Mesodermal cell (in vitro differentiated cells): Measurements from ENCODE around the gene C3orf80. TPM values are rescaled to one million over a fixed set of nuclear protein-coding genes. Genes with fewer than 3 reads are reported as not detected.
"Not testable (repeated sequence)": the region's sequence is repeated elsewhere in the genome, so short reads cannot be mapped to it uniquely, and the experiment has no call there.

Source experiments
- H3K27ac ChIP-seq: 2 replicates; pipeline ENCODE4 v1.7.0; 2013; ENCODE audit warnings: mild to moderate bottlenecking, low read depth, low read length, moderate library complexity; ENCODE audit not compliant: severe bottlenecking
- H3K36me3 ChIP-seq: 2 replicates; pipeline ENCODE4 v1.7.1; 2013; ENCODE audit warnings: mild to moderate bottlenecking, low read length, moderate library complexity; ENCODE audit not compliant: control insufficient read depth, insufficient read depth
- H3K4me1 ChIP-seq: one replicate; pipeline ENCODE4 v1.7.1; 2013; ENCODE audit warnings: mild to moderate bottlenecking, low read length; ENCODE audit not compliant: insufficient read depth, control insufficient read depth, poor library complexity, severe bottlenecking
- H3K4me3 ChIP-seq: 2 replicates; pipeline ENCODE4 v1.7.0; 2013; ENCODE audit warnings: low read length, control low read depth, mild to moderate bottlenecking; ENCODE audit not compliant: insufficient read depth, poor library complexity, severe bottlenecking; ENCODE audit errors: extremely low read depth
- H3K9me3 ChIP-seq: 2 replicates; pipeline ENCODE4 v1.7.1; 2013; ENCODE audit warnings: mild to moderate bottlenecking, low read length, moderate library complexity; ENCODE audit not compliant: control insufficient read depth
- WGBS, 2 experiments: methylation state at CpG; one replicate each; pipeline ENCODE4 v1.1.5; 2013; ENCODE audit warnings: missing lambda C conversion rate in 2 of 2; ENCODE audit not compliant: insufficient coverage in 2 of 2; 5-methylcytosine and 5-hydroxymethylcytosine counted together
- polyA plus RNA-seq, 2 experiments: library from polyadenylated mRNA; stranded (reverse); fragments of 50-300 nt; gene quantifications; one replicate each; pipeline ENCODE4 v1.2.3, GENCODE V29; 2013

C3orf80 gene
- polyA plus RNA-seq (2013, experiment 1 of 2): 0.26 TPM
- 0.25 TPM for polyA plus RNA-seq (2013, experiment 2 of 2)

GRCh38 chr3:160225176-160226025, at the start of gene C3orf80:
C3orf80 (plus strand) TSS chr3:160225422; CDS start chr3:160225636, 214 bp downstream.
- Histone ChIP-seq H3K27ac (no peak within 1 kb of the TSS), H3K4me3 (peak within 1 kb of the TSS; percentile 45), H3K36me3 (no peaks in the 10 kb centered on the region), H3K9me3 (no peaks in the 10 kb centered on the region), H3K4me1 (peaks cover 4% of the 10 kb centered on the region)
- WGBS, 2 experiments: 0% methylated on average over 75 to 83 of the region's 104 CpGs

GRCh38 chr3:160176923-160177322, 48.3 kb upstream of the C3orf80 start:
- no peak overlapping the region for H3K4me3 ChIP-seq
- no peaks in the 10 kb centered on the region for H3K9me3 ChIP-seq

GRCh38 chr3:160178661-160179060, 46.6 kb upstream of the C3orf80 start:
- H3K36me3 ChIP-seq: not testable (repeated sequence)
- WGBS, 2 experiments: 95% methylated on average over 8 of the region's 35 CpGs; no CpG with 5 or more reads in 1 of the 2 experiments

More at GRCh38 chr3:160176923-160177322, 48.3 kb upstream of the C3orf80 start:
- no peaks in the 10 kb centered on the region for H3K36me3 ChIP-seq
- no peak overlapping the region for H3K27ac ChIP-seq
- no peaks in the 10 kb centered on the region for H3K4me1 ChIP-seq

GRCh38 chr3:160179403-160179802, 45.8 kb upstream of the C3orf80 start:
- H3K4me1 ChIP-seq, H3K9me3 ChIP-seq, H3K27ac ChIP-seq, H3K4me3 ChIP-seq, H3K36me3 ChIP-seq: not testable (repeated sequence)
- WGBS, 2 experiments: no CpG with 5 or more reads among the region's 4 CpGs

More at GRCh38 chr3:160178661-160179060, 46.6 kb upstream of the C3orf80 start:
- not testable (repeated sequence) for H3K4me3 ChIP-seq, H3K27ac ChIP-seq, H3K4me1 ChIP-seq, H3K9me3 ChIP-seq

GRCh38 chr3:160179906-160180305, 45.3 kb upstream of the C3orf80 start:
- Histone ChIP-seq H3K9me3 (no peaks in the 10 kb centered on the region), H3K4me3 (no peak overlapping the region), H3K36me3 (no peaks in the 10 kb centered on the region), H3K27ac (no peak overlapping the region), H3K4me1 (no peaks in the 10 kb centered on the region)
- no CpG with 5 or more reads among the region's 2 CpGs for WGBS, 2 experiments

GRCh38 chr3:160180581-160181216, 44.5 kb upstream of the C3orf80 start:
- 78 to 88% methylated on average over 8 to 9 of the region's 11 CpGs for WGBS, 2 experiments
- no peak overlapping the region for H3K4me3 ChIP-seq

GRCh38 chr3:160183345-160184076, 41.7 kb upstream of the C3orf80 start:
- H3K27ac ChIP-seq: no peak overlapping the region
- H3K36me3 ChIP-seq: no peaks in the 10 kb centered on the region
- no peaks in the 10 kb centered on the region for H3K4me1 ChIP-seq
- no peaks in the 10 kb centered on the region for H3K9me3 ChIP-seq
- no CpG with 5 or more reads among the region's 4 CpGs for WGBS, 2 experiments
- no peak overlapping the region for H3K4me3 ChIP-seq

More at GRCh38 chr3:160180581-160181216, 44.5 kb upstream of the C3orf80 start:
- Histone ChIP-seq H3K9me3 (no peaks in the 10 kb centered on the region), H3K27ac (peak overlapping the region; percentile 33), H3K4me1 (no peaks in the 10 kb centered on the region), H3K36me3 (no peaks in the 10 kb centered on the region)

GRCh38 chr3:160184655-160185054, 40.6 kb upstream of the C3orf80 start:
- Histone ChIP-seq H3K36me3 (no peaks in the 10 kb centered on the region), H3K9me3 (no peaks in the 10 kb centered on the region), H3K4me3 (no peak overlapping the region), H3K27ac (no peak overlapping the region), H3K4me1 (no peaks in the 10 kb centered on the region)
- WGBS, 2 experiments: 92 to 100% methylated on average over 2 of the region's 3 CpGs

GRCh38 chr3:160185751-160186150, 39.5 kb upstream of the C3orf80 start:
- Histone ChIP-seq H3K4me1 (no peaks in the 10 kb centered on the region), H3K27ac (no peak overlapping the region), H3K4me3 (no peak overlapping the region), H3K36me3 (no peaks in the 10 kb centered on the region), H3K9me3 (no peaks in the 10 kb centered on the region)

- Histone ChIP-seq H3K4me1 (no peaks in the 10 kb centered on the region), H3K27ac (no peak overlapping the region), H3K36me3 (no peaks in the 10 kb centered on the region), H3K9me3 (no peaks in the 10 kb centered on the region), H3K4me3 (no peak overlapping the region)
- WGBS, 2 experiments: no CpG with 5 or more reads among the region's 2 CpGs
Observed at GRCh38 chr3:160187288-160187687, 37.9 kb upstream of the C3orf80 start.
